Activated CD4-positive, CD25-positive, alpha-beta regulatory T cell treated with anti-CD3 and anti-CD28 coated beads, Interleukin-2, amount 50 U/mL, for 24 hours (primary cell): ENCODE measurements around the gene DCDC2B.
A peak's percentile ranks its signal among the peaks of the same experiment; 100 is the strongest.

Experiments
- ATAC-seq, 2 donors: fragments of 150-1000 bp; cut with Tn5 transposase; one replicate each; pipeline ENCODE4 v1.10.0; 2021; ENCODE audit warnings: mild to moderate bottlenecking in 1 of 2, moderate library complexity in 1 of 2

The DCDC2B gene

DNA sequence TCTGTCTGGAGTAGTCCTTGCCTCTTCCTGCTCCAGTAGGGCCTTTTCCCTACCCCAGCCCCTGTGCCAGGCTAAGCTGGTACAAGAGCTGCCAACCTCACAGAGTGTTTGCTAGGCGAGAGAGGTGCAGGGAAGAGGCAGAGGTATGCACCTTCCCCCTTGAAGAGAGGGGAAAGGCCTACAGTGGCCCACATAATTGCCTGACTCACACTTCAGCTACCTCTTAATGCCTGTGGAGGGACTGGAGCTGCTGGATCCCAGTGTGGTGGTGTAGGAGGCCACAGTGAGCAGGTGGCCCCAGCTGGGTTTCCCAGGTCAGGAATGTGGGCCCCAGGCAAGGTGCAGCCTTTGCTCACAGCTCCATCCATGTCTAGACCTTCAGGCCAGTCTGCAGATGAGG lies 11.8 kb upstream of the DCDC2B start:
- no peak for ATAC-seq

DNA sequence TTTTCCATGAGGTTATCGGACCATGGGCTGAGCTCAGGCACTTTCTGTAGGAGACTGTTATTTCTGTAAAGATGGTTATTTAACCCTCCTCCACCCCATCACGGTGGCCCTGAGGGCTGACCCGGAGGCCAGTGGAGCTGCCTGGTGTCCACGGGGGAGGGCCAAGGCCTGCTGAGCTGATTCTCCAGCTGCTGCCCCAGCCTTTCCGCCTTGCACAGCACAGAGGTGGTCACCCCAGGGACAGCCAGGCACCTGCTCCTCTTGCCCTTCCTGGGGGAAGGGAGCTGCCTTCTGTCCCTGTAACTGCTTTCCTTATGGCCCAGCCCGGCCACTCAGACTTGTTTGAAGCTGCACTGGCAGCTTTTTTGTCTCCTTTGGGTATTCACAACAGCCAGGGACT lies 11.1 kb upstream of the DCDC2B start:
- ATAC-seq = no peak

DNA sequence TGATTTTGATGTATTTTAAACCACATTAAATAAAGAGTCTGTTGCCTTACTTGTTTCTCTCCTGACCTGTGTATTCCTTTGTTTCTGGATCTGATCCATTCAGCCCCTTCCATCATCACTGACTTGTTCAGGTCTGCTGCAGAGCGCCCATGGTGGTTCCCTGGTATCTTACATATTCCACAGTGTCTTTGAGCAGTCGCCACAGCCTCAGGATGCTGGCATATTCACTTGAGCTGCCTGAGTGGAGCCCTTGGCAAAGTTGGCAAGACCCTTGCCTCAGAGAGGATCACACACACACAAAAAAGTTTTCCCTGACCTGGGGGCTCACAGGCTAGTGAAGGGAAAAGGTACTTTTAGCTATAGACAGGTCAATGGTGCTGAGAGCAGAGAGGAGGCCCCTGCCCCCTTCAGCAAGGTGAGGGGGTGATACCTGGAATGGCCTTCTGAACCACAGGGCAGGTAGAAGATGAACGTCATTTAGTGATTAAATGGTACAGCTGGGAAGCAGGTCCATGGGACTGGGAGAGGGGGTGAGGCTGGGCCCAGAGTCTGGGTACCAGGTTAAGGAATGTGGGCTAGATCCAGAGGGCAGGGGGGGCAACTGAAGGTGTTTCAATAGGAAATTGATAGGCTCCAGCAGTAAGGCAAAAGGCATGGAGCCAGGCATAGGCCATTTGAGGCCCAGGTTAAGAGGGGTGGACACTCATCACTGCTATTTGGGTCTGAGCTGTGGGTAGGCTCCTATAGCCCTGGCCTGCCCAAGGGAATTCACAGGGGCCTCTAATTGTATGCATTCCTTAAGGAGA lies 10.4 kb upstream of the DCDC2B start:
- ATAC-seq = no peak

DNA sequence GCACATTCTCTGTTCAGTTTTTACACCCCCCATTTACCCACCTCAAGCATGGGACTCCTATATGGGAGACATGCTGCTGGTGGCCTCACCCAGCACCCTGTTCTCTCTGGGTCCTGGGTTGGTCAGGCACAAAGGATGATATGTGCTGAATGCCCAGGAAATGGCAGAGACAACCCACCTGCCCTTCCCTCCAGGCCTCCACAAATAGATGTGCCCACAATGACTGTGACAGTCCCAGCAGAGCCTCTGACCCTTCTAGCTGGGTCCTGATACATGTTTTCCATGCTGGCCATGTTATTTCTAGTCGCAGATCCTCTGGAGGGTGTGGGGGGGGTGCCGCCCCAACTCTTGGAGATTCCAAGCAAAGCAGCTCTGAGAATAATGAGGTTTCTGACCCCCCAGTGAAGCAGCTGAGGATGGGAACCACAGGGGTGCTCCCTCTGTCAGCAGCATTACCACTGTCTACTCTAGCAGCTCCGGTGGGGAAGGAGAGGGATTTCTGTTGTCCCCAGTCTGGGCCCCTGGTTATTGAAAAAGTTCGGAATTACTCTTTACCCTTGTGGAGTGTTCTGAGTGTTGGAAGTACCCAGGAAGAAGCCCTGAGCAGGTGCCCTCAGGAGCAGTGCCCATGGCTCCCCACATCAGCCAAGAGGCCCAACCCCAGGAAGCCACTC lies 9.7 kb upstream of the DCDC2B start:
- no peak for ATAC-seq

DNA sequence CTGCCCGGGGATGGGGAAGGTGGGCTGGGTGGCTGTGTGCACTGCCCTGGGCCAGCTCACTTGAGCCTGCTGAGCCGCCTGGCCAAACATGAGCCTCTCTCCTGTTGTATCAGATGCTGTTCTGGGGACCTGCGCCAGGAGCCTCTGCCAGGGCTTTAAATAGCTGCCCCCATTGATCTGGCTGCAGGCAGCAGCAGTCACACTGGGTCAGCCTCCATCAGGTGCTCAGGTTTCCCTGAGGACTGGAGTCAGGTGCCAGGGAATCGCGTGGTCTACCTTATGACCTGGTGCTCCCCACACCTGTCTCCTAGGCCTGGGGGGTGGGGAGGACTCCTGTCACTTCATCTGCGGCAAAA lies 9.2 kb upstream of the DCDC2B start:
- no peak for ATAC-seq

DNA sequence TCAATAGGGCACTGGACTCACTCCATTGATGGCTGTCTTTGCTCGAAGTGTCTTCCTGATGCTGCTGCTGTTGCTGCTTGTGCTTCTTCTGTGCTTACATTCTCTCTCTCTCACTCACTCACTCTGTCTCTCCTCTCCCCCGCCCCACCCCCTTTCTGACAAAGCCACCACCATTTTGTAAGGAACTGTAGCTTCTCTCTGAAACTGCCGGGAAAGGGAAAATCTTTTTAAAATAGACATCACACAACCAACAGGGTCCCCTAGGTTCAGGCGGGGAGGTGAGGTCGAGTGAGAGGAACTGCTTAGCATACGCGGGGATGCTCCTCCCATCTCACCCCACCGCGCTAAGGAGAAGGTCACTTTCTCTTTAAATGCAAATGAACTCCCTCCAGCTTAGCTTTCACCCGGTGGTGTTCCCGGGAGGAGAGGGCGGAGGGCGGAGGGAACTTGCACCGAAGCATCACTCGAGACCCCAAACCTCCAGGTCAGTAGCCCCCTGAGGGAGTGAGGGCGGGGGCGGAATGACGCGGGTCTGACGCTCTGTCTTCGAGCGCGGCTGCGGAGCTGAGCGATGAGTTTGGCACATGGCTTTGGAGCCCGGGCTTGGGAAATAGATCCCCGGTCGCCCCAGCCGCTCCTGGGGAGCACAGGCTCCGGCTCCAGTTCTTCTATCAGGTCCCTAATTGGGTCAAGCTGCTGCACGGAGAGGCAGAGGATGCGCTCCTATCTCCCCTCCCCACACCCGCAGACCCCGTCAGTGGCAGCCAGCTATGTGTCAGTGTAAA lies 8.5 kb upstream of the DCDC2B start, which contains the start of gene CCDC28B:
TSS of gene CCDC28B (plus strand) at position 370 of the 785 bp plus-strand sequence. CDS start 1,341 bp downstream, outside the sequence.
- ATAC-seq = peak; percentile 34 to 44

DNA sequence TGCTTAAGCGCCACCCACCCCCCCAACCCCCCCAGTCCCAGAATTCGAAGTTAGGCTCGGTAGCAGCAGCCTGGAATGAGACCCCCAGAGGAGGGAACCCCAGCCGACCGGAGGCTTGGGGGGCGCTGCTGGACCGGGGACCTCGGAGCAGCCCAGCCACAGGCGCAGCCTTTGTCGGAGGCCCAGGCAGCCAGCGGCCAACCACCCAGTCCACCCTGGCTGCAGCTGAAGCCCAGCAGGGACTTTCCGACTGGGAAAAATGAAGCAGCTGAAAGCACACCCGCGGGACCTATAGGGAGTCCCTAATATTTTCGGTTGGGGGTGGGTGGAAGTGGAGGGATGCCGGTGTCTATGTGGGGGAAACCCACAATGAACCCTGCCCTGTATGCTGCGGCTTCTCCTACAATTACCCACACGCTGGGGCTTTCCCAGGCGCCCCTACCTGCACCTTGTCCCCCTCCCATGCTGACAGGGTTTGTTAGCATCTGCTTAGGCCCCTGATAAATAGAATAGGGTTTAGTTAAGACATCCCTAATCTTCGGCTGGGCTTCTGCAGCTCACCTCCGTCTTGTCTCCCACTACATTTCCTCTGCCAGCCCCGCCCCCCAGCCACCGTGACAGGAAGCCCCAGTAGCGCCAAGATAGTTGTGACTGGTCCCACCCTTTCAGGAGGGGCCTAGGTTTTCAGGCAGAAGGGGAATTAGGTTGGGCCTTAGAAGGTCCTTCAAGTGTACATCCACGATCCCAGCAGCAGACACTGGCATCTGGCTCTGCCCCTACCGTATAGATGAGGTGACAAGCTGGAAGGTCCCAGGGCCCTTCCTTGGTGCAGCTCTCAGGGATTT lies 7.7 kb upstream of the DCDC2B start:
- peak; percentile 50 to 52 for ATAC-seq

DNA sequence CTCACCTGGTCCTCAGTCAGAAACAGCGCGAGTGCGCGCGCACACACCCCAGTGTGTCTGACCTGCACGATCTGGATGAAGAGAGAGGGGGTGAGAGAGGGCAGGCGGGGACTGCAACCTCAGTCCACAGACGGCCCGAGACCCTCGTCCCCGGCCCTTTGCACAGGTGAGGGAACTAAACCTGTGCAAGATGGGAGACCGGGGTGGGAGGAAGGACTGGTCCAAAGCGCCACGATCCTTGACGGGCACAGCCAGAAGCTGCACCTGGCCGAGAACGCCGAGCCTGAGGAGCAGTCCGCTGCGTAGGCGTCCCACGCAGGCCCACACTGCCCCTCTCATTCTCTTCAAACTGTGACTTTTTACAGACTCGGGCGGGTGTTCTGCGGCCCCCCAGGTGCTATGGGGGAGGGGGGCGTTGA lies 3.9 kb upstream of the DCDC2B start:
- no peak for ATAC-seq

DNA sequence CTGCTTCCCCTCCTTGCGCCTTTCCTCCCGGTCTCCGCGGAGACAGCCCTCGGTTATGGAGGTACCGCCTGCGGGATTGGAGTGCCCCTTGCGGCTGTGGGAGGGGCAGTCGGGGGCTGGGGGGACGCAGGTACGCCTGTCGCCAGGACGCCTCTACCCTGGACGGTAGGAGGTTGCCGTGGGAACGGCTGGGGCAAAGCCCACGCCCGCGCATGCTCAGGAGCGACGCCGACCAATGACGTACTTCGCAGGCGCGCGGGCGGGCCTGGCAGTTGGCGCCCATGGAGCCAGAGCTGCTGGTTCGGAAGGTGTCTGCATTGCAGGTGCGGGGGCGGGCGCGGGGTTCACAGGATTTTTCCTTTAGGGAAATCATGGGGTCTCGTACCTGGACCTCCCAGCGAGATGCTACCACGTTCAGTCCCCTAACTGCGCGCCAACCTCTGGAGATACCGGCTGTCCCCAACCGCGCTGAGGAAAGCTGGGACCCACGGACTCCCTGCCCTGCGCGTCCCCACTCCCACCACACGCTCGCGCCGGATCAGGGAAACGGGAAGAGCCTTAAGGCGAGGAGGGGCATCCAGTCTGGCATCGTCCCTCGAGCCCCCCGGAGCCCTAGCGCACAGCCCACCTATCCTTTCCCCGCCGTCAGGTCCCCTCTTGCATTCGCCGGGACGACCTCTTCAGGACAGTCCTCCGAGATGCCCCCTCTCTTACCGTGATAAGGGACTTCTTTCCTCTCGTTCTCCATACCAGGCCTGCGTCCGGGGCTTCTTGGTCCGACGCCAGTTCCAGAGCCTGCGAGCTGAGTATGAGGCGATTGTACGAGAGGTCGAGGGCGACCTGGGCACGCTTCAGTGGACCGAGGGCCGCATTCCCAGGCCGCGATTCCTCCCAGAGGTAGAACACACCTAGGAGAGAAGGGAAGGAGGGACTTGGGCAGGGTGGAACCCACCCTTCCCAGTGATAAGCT lies 3.2 kb upstream of the DCDC2B start, which contains the start of gene IQCC:
TSS of gene IQCC (plus strand) at position 271 of the 970 bp plus-strand sequence. CDS start at position 282, 11 bp downstream.
- ATAC-seq = peak; percentile 77 to 79

DNA sequence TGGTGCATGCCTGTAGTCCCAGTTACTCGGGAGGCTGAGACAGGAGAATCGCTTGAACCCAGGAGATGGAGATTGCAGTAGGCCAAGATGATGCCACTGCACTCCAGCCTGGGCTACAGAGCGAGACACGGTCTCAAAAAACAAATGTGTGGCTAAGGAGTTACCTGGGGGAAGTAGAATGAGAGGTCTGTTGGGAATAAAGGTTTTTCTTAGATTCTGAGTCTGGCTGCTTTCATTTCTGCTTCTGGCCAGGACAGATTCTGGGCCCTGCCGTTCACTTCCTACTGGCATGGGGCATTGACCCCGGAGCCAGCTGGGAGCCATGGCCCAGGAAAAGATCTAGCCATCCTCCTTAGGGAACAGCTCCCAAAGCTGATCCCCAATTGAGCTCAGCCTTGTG lies 420 bp upstream of the DCDC2B start:
- ATAC-seq = no peak

DNA sequence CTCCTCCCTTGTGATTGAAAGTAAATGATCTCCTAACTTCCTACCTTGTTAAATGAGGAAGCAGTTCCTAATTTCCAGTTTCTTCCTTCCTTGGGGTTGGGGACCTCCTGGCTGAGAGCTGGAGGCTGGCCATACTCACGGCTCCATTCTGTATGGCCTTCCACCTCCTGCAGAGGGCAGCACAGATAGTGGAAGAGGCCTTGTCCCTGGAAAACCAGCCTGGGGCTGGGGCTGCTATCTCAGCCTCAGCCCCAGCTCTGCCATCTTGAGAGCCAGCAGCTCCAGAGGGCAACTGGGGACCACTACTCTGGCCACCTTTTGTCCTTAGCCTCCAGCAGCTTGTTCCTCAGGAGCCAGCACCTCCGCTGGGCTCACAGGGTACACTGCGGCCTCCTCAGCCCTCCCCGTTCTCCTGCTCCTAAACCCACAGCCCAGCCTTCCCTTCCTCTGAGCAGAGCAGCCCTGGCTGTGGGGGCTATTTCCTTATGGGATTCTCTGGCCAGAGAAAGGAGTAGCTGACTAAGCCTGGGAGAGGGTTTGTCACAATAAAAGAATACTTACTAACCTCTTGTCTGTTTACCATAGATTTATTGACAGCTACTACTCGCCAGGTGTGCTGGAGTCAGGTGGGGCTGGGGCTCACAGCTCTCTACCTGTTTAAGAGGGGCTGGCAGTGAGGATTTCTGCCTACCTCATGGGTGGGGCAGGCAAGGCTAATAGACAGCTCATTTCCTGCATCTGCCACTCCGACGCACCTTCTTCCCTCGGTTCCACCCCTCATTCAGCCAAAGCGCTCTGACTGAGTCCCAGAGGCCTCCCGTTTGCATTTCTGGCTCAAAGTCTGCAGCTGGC lies 7.0 kb downstream of the DCDC2B start:
- peak; percentile 80 to 83 for ATAC-seq

DNA sequence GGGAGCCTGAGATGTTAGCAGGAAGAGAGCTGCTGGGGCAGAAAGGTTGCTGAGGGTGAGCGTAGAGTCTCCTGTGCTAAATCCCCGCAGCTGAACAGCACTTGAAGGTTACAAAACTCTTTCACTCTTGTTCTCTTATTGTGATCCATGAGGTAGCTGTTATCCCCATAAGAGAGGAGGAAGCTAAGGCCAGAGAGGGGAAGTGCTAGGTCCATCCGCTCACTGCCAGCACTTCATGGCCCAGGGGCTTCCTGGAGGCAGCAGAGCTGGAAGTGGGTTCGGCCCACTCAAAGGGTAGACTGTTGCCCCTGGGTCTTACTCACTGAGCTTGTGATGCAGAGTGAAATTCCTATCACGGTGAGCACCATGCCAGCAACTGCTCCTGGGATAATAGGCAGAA lies 7.7 kb downstream of the DCDC2B start:
- ATAC-seq = no peak

DNA sequence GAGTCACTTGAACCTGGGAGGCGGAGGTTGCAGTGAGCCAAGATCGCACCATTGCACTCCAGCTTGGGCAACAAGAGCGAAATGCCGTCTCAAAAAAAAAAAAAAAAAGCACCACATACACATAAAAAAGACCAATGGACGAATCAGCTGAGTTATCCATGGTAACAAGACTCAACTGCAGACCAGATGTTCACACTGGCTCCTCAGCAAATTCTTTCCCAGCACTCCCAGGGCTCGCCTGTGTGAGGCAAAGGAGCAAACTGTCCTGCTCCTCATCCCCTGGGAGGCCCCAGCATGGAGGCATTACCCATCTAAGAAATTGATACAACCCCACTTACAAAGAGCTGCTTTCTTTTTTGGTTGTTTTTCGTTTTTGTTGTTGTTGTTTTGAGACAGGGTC lies 10.1 kb downstream of the DCDC2B start:
- ATAC-seq = no peak

DNA sequence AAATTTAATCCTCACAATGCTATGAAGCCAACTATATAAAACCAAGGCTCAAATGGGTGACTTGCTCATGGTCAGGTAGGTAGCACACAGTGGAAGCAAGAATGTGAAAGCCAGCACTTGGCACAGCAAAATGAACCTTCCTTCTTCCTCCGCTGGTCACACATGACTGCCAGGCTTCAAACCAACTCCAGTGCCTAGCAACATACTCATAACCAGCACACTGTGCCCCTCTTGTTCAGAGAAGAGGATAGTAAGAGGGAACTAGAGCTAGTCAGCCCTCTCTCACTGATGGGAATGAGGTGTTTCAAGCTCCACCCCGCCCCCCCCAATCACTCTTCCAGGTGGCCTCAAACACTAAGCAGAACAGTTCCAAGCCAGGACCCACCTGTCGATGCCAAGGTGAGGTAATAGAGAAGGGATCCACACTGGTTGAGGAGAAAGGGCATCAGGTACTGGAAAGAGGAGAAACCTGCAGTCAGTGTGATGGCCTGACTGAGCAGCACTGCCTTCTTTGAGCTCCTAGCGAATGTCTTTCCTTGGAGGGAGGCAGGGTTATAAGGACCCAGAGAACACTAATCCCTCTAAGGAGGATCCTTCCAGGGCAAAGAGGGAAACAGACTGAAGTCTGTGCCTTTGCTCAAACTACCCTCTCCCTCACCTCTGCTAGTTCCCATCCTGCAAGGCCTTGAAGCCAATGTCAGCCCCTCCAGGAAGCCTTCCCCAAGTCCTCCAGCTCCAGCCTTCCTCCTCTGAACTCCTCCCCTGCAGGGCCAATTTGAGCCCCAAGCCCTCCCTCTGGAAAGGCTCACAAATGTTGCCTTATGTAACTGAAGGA lies 12.1 kb downstream of the DCDC2B start:
- ATAC-seq = no peak

DNA sequence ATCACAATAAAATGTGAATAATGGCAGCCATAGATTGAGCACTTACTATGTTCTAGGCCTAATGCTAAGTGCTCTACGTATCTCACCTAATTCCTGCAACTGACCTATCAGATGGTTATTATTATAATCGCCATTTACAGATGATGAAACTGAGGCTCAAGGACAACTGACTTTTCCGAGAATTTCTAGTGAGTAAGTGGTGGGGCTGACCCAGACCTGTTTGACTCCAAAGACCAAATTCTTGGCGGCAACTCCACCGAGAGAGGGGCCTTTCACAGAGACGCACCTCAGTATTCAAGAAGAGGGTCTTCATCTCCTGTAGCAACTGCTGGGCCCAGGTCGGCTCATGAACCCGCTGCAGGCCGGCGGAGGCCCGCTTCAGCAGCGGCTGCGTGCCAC lies 12.7 kb downstream of the DCDC2B start:
- no peak for ATAC-seq

DNA sequence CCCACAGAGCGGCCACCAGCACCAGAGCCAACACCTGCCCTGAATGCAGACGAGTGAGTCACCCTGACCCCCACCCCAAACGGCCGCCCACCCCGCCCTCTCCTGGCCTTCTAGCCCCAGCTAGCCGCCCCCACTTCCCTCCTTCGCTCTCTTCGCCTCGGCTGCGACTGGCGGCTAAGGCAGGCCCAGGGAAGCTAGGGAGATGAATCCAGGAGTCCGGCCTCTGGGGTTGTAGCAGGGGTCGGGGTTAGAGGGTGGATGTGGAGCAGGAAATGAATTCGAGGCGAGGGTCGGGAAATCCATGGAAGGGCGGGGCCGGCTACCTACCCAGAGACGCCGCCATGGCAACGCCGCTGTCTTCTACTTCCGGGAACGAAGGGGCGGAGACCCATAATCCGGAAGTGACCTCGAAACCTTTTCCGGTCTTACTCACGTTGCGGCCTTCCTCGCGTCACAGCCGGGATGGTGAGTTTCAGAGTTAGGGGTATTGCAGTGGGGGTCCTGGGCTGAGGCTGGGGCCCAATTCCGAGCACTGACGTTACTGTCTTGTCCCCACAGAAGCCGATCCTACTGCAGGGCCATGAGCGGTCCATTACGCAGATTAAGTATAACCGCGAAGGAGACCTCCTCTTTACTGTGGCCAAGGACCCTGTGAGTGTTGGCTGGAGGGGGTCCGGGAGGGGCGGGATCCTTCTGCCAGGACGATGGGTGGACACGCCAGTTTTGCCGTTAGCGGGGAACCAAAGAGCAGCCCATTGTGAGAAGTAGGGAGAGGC lies 13.3 kb downstream of the DCDC2B start, which contains the start of the genes EIF3I and TMEM234:
TSS of gene EIF3I (plus strand) at position 428 of the 776 bp plus-strand sequence. CDS start at position 463, 35 bp downstream.
TSS of gene TMEM234 (minus strand) at position 374 of the 776 bp plus-strand sequence. CDS start at position 343, 31 bp downstream.
- ATAC-seq = peak; percentile 98

DNA sequence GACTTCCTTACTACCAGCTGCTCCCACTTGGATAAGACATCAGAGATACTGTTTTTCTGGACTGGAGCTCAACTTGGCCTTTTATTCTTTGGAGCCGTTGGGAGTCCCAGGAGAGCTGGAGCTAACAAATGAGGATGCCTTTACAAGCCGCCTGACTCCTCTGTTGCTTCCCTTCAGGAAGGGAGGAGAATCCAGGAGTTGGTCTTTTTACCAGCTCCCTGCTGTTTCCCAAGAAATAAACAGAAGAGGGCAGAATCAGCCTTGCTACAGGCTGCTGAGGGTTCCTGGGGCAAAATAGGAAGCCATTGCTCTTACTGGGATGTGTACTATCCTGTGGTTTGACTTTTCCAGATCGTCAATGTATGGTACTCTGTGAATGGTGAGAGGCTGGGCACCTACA lies 14.8 kb downstream of the DCDC2B start:
- ATAC-seq = no peak

DNA sequence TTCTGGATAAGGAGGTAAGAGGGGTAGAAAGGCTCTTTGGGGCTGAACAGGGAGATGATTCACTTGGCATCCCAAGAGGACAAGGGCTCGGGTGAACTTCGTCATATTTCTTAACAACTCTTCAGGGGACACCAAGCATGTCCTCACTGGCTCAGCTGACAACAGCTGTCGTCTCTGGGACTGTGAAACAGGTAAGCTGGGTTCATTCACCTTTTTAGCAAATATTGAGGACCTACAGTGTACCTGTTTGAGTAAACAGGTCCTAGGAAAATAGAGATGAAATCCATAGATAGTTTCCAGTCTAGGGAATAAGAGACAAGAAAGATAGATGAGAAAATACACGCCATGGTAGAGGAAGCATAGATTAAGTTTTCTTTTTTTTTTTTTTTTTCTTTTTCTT lies 15.4 kb downstream of the DCDC2B start:
- no peak for ATAC-seq
